ENCODE results near the gene FBXL14.
"Not testable (repeated sequence)": the region's sequence is repeated elsewhere in the genome, so short reads cannot be mapped to it uniquely, and the experiment has no call there.

Gene FBXL14

GRCh38 chr12:1566449-1567135, 27.8 kb downstream of the FBXL14 start:
- no peak for DNase-seq (ENCODE audit: low spot score)

DNA sequence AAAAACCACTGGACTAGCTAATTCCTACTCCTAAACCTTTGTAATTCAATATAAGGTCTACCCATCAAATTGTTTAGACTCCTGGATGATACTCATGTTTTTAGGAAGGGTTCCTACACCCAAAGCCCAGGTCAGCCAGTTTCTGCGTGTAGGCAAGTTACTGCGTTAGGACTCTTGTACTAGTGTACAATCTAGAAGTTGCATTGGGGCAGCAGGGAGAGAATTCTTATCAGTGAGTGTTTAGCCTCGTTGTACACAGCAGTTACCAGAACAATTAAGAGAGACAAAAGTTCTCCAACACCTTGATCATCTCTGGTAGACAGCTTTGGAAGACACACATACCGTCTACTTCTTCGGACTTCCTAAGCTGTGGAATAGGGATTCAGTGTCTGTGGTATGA, 29.2 kb downstream of the FBXL14 start:
- DNase-seq (ENCODE audit: low spot score) = no peak

DNA sequence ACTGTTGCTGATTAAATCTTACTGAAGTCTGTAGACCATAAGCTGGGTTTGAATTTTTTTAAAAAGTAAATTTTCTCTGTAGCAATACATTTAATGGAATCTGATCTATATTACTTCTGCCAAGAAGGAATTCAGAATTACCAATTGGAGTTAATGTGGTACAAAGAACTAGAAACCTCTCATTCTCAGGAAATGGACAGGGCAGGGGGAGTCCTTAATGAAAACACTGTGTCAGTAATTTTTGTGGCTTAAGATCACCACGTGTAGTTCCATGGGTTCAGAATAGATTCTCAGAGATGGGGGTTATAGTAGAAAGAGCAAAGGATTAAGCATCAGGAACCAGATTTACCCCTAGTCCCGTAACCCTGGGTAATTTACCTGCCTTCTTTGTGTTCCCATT, 30.3 kb downstream of the FBXL14 start:
- DNase-seq (ENCODE audit: low spot score) = no peak

DNA sequence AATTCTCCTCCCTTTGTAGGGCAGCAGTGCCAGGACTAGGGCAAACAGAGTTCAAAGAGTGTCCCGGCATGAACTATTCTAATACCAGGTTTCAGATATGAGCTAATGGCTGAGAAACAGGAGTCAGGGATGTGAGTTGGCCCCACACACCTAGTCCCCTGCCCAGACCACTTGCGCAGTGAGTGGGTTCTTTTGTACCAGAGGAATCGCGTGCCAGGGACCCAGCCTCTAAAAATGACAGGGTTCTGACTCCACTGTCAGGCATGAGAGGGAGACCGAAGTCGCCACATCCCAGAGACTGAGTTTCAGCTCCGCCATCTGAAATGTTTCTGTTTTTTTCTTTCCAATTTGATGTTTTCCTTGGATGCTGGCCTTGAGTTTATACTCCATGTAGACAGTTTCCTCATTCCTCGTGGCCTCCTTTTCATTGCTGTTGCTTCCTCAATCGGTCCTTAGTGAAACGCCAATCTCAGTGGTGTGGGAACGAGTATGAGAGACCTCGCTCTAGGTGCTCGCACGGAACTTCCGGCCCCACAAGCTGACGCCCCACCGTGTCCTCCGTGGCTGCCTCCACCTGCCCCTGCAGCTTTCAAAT, 31.5 kb downstream of the FBXL14 start:
- no peak for DNase-seq (ENCODE audit: low spot score)

GRCh38 chr12:1560704-1561103, 33.7 kb downstream of the FBXL14 start:
- DNase-seq (ENCODE audit: low spot score) = no peak

DNA sequence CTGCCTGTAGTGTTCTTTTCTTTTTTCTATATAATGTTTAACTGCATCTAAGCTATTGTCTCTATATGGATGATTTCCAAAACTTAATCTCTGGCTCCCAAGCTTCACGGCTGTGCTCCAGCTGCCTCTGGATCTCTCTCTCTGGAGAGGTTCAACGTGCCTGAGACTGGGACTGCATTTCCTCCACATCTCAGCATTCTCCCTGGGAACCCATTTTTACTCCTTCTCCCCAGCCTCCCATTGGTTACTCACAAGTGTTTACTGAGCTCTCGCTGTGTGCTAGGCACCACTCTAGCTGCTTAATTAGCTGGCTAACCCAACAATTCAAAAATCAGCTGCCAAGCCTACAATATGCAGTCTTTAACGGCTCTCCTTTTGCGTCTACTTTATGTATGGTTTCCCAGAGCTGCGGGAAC, 34.7 kb downstream of the FBXL14 start:
- no peak for DNase-seq (ENCODE audit: low spot score)

- not testable (repeated sequence) for DNase-seq (ENCODE audit: low spot score)
Observed at GRCh38 chr12:1558108-1558507, 36.3 kb downstream of the FBXL14 start.

GRCh38 chr12:1553987-1554982, 40.1 kb downstream of the FBXL14 start:
- no peak for DNase-seq (ENCODE audit: low spot score)

DNA sequence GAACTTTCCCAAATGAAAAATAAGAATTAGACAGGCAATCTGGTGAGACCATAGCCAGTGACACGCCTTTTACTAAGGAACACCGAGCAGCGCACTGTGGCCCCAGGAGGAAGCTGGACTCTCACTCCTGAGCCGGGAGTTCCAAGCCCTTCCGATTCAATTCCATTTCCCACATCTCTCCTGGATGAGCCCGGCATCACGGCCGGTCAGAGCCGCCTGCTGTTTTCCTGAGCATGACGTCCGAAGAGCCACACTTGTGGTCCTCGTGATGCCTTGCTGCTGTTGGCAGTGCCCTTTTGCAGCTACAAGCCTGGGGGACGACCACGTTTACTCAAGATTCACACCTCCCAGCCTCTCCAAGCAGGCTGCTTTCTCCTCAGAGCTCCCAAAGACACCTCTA, 40.8 kb downstream of the FBXL14 start:
- no peak for DNase-seq (ENCODE audit: low spot score)

DNA sequence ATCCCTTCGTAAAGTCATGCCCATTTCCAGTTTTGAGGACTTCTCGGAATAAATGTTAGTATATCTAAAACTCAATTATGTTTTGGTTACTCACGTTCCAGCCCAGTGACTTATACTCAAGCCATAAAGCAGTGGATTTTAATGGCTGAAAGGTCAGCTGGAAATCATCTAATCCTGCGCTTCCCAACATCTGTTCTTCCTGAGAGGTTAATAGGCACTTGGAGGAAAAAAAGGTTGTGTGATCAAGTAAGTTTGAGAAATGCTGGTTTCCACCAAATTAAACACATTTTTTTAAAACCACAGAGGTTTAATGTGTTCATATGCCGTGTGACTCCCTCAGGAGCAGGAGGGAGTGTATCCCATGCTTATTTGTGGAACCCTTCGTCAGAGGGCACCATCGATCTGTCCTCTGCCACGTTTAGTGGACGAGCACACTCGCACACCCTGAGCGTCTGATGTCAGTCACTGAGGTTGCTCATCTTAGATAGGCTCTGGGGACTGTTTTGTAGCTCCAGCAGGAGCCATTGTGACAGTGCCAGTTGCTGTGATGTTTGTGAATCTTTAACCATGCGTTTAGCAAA, 41.4 kb downstream of the FBXL14 start:
- DNase-seq (ENCODE audit: low spot score) = peak; percentile 79

GRCh38 chr12:1552171-1552570, 42.2 kb downstream of the FBXL14 start:
- no peak for DNase-seq (ENCODE audit: low spot score)

DNA sequence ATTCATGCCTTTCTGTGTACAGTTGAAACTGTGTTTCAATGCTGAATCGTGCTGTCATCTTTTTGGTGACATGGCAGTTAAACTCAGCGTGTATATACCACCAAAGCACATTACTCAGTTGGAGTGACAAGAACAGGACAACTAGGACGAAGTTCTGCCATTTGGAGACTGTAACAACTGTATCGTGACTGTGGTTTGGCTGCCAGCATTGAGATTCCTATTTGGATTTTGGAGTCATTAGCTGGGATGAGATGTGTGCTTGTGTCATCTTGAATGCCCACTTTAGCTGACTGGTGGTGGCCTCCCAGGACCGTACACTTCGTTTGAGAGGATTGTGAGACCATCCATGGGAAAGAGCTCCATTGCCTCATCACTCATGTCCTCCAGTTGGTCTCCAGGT, 42.9 kb downstream of the FBXL14 start:
- DNase-seq (ENCODE audit: low spot score) = no peak

DNA sequence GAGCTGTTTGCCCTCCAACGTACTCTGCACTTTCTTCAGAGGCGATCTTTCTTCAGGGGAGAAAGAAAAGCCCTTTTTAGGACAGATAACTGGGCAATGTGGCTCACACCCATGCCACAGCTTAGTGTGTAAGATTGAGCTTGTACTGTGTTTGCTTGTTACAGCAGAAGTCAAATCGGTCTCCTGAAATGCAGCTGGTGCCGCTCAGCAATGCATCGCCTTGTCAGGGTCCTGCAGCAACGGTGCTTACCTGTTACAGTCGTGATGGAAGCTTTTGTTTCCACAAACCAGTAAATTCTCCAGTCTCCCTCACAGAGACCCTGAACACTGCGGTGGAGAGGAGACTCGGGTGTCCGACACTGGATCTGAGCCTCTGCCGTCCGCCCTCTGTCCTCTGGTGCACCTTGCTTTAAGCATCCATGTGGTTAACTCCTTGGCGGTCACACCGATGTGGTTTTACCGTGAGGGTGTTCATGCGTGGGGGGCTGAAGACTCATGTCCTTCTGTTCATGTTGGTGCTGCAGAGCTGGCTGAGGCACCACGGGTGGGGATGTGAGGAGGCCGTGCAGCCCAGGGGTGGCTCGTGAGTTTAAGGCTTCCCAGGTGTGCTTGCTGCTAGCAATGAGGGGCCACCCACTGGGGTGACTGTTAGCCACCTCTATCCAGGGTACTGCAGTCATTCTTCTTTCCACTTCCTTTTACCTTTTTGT, 47.3 kb downstream of the FBXL14 start:
- DNase-seq (ENCODE audit: low spot score) = no peak

- no peak for DNase-seq (ENCODE audit: low spot score)
Observed at GRCh38 chr12:1544996-1545700, 49.2 kb downstream of the FBXL14 start.

DNA sequence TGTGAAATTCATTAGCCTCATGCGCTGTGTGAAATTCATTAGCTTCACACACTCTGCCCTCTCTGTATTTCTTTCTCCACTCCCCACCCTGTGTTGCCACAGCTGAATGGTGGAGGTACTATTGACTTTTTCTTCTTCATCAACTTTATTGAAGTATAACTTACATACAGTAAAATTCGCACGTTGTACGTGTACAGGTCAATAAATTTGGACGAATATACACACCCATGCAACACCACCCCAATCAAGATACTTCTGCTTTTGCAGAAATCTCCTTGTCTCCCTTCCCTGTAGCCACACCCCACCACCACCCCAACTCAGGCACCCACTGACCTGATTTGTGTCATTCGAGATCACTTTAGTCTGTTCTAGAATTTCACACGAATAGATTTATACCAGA, 51.8 kb downstream of the FBXL14 start:
- DNase-seq (ENCODE audit: low spot score) = no peak

DNA sequence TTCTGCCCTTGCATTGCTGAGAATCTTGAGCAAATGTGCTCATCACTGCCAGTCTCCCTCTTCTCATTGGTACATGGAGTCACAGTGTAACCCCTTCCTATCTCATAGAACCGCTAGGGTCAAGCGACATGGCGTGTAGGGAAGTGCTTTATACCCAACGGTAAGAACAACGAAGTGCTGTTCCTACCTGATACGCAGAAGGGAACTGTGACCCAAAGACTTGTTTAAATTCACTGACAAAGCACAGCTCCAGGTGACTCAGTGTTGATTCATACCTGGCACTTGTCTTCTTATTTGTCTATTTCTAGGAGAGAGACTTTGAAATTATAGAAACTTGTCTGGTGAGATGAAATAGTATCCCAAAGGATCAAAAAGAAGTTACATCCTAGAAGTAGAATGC, 53.7 kb downstream of the FBXL14 start:
- no peak for DNase-seq (ENCODE audit: low spot score)

DNA sequence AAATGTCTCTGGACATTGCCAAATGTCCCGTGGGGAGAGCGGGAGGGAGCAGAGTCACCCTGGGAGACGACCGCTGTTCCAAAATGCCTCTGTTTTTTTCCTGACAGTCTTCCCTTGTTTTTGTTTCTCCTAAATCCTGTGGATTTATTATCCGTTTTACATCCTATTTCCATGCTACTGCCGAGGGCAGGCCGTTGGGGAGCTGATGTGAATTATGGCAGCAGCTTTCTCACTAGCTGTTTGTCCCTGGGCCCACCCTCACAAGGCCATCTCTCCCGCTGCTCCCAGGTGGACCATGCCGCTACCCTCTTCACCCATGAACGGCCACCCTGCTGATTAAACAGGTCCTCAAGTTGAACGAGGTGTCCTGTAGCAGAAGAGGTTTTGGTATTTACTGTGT, 55.2 kb downstream of the FBXL14 start:
- no peak for DNase-seq (ENCODE audit: low spot score)

DNA sequence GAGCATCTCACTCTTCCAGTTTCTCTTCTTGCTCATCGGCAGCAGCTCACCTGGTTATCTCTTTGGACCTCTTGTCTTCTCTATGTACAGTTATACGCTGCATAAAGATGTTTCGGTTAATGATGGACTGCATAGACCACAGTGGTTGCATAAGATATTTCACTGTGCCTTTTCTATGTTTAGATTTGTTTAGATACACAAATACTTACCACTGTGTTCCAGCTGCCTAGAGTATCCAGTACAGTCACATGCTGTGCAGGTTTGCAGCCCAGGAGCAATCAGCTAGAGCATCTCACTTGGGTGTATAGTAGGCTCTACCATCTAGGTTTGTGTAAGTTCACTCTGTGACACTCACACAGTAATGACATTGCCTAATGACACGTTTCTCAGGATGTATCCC, 57.6 kb downstream of the FBXL14 start:
- no peak for DNase-seq (ENCODE audit: low spot score)

GRCh38 chr12:1534748-1535147, 59.6 kb downstream of the FBXL14 start:
- no peak for DNase-seq (ENCODE audit: low spot score)

DNA sequence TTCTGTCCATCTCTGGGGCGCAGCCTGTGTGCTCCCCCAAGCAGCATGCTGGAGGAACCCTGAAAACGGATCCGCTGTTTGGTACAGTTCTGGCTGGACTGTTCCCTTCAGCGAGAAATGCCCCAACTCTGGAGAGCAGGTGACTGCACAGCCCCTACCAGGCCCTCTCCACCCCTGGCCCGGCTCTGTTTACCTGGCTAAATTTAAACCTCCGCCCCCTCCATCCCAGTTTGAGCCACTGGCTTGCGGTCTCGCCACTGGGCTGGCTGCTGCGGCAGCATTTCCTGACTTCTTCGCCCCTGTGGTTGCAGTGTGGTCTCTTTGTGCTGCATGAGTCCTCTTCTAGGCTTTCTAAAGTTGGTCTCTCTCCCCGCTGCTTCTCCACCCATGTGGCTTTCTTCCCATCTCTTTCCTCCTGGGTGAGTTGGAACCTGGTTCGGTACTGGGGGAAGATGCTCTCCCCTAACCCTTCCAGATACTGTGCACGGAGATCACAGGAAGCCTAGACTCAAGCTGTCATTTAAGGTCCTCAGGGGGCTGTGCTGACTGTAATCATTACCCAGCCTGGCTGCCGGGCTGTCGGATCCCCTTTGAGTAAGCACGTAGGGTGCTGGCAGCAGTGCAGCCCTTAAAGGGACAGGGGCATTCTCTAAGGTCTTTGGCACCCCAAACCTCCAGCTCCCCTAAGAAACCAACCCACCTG, 60.6 kb downstream of the FBXL14 start:
- DNase-seq (ENCODE audit: low spot score) = no peak

DNA sequence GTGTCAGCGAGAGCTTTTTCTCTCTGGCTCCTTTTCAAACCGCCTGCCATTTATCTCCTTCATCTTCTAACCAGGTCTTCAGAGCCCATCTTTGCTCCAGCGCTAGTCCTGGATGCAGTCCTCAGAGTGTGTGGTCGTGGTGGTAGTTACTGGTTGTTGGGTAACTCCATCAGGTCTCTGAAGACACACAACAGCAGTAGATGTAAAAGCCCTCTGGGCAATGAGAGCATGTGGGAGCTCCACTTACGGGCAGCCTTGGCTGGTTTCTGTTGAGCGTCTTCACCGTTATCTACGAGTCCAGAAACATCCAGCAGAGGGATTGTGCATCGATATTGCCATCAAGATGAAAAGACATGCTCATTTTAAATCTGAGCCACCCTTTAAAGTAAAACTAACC, 61.2 kb downstream of the FBXL14 start:
- DNase-seq (ENCODE audit: low spot score) = no peak

Measured in AG08395 (cell line).